RCC 7860 (cell line): ENCODE results near the gene INS.
"Not testable (repeated sequence)": the region's sequence is repeated elsewhere in the genome, so short reads cannot be mapped to it uniquely, and the experiment has no call there.

Experiments used
- DNase-seq: peaks from one replicate; pipeline ENCODE4 v3.0.0-alpha.2; 2015; ENCODE audit warnings: low spot score
- FAIRE-seq: peaks from 2 replicates; lab custom pipeline; 2012; peaks lifted over from hg19 to GRCh38; lab: Jason Lieb, UNC

INS gene

GRCh38 chr11:2136209-2136951, 24.6 kb downstream of the INS start:
- FAIRE-seq = no peak
- DNase-seq = no peak

- DNase-seq = no peak
- FAIRE-seq = no peak
These were observed 25.3 kb downstream of the INS start for GRCh38 chr11:2135648-2136201.

DNA sequence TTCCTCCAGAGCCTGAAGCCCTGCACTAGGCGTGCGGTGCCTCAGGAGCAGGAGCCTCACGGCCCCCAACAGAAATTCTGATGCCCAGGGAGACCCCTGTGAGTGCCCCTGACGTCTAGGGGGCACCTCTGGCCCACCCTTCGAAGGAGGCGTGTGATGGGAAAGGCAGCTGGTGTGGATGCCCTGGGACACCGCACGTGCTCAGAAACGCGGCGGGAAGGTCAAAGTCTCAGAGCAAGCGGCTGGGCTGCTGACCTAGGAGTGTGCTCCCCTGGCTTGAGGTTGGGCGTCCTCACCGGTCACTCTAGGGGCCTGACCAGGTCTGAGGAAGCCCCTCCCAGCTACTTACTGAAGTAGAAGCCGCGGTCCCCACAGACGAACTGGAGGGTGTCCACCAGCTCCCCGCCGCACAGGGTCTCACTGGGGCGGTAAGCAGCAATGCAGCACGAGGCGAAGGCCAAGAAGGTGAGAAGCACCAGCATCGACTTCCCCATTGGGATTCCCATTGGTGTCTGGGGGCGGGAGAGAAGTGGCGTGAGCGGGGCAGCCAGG, 25.9 kb downstream of the INS start:
- DNase-seq = no peak
- FAIRE-seq = no peak

DNA sequence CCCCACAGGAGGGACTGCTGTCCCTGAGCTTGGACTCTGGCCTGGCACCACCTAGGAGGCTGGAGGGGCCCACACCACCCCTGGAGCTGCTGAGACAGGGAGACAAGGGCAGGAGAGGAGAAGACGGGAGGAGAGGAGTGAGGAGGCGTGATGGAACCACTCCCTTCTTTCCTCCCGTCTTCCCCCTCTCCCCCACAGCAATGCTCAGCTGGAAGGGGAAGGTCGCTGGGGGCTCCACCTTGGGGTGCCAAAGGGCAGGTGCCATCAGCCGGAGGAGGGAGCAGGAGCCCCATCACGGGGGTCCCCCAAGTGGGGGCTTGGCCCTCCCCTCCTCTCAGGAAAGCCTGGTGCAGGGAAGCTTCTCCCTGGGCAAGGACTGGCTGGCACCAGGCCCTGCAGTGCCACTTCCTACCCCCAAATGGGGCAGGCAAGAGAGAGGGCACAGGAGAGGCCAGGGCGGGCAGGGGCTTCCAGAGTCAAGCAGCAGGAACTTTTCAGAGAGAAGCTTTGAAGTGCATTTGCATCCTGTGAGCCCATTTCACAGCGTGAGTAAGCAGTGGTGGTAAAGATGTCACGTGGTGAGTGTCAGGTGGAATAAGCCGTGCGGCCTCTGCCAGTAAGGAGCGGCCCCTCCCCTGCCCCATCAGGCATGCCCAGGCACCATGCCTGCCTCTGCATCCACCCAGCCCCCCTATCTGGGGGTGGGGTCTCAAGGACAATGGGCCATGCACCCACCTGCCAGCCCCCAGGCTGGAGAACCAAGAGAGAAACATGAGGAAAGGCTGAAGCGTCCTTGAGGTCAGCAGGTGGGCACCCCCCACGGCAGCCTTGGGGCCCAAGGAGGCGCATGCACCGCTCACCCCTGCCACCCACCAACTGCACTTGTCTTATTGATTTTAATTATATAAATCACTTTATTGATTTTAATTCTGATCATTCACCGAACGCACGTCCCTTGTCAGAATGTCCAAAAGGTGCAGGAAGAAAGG, 26.7 kb downstream of the INS start:
- DNase-seq = no peak
- FAIRE-seq = no peak

DNA sequence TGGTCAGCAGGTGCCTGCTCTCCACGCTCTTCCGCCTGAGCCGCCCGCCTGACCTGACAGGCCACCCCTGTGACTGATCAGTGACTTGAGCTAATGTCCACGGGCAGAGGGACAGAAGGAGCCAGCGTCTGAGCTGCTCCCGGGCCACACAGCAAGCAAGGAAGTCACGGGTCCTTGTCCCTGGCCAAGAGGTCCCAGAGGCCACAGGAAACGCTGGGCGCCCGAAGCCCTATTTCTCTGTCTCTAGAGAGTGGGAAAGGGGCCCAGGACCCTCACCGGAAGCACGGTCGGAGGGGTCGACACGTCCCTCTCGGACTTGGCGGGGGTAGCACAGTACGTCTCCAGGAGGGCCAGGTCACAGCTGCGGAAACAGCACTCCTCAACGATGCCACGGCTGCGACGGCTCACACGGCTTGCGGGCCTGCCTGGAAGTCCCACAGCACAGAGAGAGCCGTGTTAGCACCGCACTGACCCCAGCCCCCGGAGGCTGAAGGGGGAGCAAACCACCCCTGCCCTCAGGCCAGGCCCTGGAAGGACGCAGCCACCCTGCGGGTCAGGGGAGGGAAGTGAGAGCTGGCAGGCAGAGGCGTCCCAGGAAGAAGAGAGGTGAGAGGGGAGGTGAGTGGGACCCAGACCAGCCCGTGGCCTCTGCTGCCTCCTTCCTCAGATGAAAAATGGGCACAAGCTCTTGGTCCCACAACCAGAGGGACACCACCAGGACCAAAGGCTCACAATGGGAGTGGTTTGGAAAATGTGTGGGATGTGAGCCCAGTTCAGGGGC, 27.6 kb downstream of the INS start:
- no peak for DNase-seq
- FAIRE-seq = no peak

- DNase-seq (no peak), FAIRE-seq (no peak)
These were observed 28.2 kb downstream of the INS start for GRCh38 chr11:2132874-2133240.

- FAIRE-seq = no peak
These were observed 28.8 kb downstream of the INS start for GRCh38 chr11:2132246-2132645.

GRCh38 chr11:2131371-2132236, 29.4 kb downstream of the INS start:
- DNase-seq (no peak), FAIRE-seq (no peak)

More at GRCh38 chr11:2132246-2132645, 28.8 kb downstream of the INS start:
- no peak for DNase-seq

DNA sequence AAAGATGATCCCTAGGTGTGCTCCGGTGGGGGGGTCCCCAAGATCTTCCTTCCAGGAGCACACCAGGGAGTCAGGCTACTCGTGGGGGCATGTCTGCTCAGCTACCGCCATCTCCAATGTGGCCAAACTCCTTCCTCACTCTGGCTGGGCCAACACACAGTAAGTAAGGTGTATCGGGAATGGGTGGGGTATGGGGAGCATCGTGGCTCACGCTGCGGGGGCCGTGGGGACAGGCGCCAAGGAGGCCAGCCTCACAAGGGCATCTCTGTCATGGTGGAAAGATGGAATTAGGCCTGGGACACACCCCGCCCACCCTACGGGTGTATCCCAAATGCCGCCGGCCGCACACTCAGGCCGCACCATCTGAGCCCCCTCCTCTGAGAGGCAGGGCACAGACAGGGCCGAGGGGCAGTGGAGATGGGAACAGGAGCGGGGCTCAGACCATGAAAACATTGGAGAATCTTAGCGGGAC, 30.1 kb downstream of the INS start:
- DNase-seq (no peak), FAIRE-seq (no peak)

GRCh38 chr11:2129699-2130366, 31.2 kb downstream of the INS start:
- FAIRE-seq = no peak

DNA sequence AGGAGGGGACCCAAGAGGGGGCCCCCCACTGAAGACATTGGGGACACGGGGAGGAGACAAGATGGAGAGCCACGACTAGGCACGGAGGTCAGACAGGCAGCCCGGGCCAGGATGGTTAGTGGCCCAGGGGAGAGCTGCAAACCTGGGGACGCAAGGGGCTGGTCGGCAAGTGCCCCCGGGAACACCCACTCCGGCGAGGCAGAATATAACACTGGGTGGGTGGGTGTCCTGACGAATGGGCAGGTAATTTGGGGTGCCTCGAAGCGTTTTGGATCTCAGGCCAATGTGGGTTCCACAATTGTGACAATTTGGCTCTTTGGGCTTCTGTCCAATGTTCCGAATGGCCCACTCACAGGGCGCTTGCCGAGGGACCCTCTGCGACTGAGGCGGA, 31.7 kb downstream of the INS start:
- no peak for FAIRE-seq

More at GRCh38 chr11:2129699-2130366, 31.2 kb downstream of the INS start:
- no peak for DNase-seq

DNA sequence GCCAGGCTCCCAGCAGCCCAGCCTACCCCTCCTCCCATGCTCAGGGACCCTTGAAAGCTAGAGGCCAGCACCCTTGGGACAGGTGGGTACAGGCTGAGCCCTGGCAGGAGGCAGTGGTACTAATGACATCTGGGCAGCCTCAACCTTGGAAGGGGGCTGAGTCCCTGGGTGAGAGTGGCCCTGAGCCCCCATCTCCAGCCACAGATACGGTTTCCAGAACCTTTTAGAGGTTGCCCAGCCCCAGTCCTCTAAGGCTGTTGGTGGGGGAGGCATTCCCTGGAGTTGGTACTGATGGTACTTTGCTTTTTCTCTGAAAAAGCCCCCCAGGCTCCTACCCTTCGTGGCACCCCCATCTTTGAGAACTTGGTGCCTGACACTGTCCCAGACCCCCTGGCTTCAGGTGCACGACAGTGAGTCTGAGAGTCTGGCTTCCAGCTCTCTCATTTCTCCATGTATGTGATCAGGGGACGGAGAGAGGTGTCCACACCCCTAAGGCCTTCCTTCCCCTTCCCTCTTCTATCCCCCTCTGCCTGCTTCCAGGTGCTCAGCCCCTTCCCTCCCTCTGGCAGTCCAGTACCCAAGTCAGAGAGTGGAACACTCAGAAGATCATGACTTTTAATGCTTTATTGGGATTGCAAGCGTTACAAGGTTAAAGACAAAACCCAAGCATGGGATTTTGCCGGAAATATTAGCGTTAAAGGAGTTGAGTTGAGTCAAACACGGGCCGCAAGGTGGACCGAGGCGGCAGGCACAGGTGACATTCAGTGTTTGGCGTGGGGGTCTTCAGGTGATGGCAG, 32.3 kb downstream of the INS start:
- DNase-seq = no peak
- FAIRE-seq = no peak

More for the DNA sequence above, 31.7 kb downstream of the INS start:
- DNase-seq = no peak

DNA sequence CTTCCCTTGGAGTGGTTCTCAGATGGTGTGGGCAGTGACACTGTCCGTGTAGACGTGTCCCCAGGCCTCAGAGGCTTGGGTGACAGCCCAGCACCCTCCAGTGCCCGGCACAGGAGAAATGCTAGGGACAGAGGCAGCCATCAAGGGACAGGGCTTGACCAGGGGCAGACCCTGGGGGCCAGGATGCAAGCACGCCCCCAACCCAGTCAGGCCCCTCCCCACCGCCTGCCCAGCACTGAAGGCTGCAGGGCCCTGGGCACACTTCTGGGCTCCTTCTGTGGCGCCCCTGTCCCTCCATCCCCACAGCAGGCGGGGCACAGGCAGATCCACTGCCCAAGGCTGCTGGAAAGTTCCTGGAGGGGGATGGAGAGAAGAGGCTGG, 32.9 kb downstream of the INS start:
- FAIRE-seq (no peak), DNase-seq (no peak)

DNA sequence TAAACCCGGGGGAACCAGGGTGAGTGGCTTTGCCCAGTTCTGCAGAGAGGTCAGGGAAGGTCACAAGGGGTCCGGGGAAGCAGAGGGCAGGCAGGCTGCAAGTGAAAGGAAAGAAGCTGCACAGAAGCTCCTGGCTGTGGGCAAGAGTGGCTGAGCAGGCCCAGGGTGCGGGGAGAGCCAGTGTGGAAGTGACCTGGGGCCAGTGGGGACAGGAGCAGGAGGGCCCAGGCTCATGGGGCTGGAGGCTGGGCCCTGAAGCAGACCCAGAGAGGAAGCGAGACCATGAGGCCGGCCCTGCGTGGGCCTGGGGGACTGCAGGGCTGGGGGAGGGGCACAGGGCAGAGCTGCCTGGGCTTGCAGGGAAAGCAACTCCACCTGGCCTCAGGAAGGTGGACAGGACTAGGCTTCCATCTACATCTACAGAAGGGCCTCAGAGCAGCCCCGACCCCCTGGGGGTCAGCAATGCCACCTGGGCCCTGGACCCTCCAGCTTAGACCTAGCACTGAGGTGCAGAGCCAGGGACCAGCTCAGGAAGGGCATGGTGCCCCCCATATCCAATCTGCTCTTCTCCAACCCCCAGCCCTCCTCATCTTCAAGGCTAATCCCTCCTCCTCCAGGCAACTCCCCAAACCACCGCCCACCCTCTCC, 33.4 kb downstream of the INS start:
- no peak for FAIRE-seq
- no peak for DNase-seq

DNA sequence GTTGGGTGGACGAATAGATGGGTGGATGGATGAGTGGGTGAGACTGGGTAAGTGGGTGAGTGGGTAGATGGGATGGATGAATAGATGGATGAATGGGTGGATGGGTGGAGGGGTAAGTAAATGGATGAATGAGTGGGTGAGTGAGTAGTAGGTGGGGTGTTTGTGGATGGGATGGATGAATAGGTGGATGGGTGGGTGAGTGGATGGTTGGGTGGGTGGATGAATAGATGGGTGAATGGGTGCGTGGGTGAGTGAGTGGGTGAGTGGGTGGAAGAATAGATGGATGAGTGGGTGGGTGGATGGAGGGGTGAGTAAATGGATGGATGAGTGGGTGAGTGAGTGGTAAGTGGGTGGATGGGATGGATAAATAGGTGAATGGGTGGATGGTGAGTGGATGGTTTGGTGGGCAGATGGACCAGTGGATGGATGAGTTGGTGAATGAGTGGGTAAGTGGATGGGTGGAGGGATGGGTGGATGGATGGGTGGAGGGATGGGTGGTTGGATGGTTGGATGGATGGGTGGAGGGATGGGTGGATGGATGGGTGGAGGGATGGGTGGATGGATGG, 34.4 kb downstream of the INS start:
- no peak for FAIRE-seq
- no peak for DNase-seq

GRCh38 chr11:2124736-2125484, 36.1 kb downstream of the INS start:
- not testable (repeated sequence) for FAIRE-seq, DNase-seq

DNA sequence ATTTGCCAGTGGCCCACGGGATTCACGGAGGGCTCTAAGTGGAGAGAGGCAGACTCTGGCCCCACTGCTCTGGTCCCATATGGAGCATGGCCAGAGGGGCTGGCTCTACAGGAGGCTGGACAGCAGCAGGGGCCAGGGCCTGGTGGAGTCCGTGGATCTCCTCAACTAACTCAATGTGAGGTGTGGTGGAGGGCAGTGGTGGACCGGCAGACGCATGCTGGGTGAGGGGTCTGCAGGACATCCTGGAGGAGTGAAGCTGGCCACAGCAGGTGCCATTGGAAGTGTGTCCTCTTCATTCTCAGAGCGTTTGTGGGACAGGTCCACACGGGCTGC, 37.4 kb downstream of the INS start:
- no peak for FAIRE-seq
- DNase-seq = no peak
